OCI-LY3 (cell line): Measurements from ENCODE around the gene ELMO1.
A peak's percentile ranks its signal among the peaks of the same experiment; 100 is the strongest.

ENCODE experiments used
- CTCF ChIP-seq: fragments of 200-600, 300-600 bp; sonication (generic); IDR thresholded peaks from 2 replicates; pipeline ENCODE4 v1.5.1; 2014; ENCODE audit warnings: antibody characterized with exemption, low read length, low read depth
- EZH2phosphoT487 ChIP-seq: fragments of 200-600 bp; shearing (Covaris generic); IDR thresholded peaks from 2 replicates; pipeline ENCODE4 v1.6.1; 2018; ENCODE audit warnings: antibody characterized with exemption, mixed run types, low read depth

GRCh38 chr7:36967387-36967786 is 481.3 kb downstream of the ELMO1 start:
- TF ChIP-seq CTCF (peak; percentile 68), EZH2phosphoT487 (no peak)
